Subcutaneous abdominal adipose tissue (tissue), 5 donors: ENCODE measurements around the gene C5orf15.

Experiments used
- H3K27ac ChIP-seq: one replicate; pipeline ENCODE4 v1.7.0; 2013; ENCODE audit warnings: low read depth, mild to moderate bottlenecking, inconsistent platforms, low read length, moderate library complexity
- H3K27me3 ChIP-seq, 5 donors: one replicate each; pipeline ENCODE4 v1.7.0; 2013; ENCODE audit warnings: low read length in 5 of 5, inconsistent platforms in 1 of 5; ENCODE audit not compliant: control insufficient read depth in 5 of 5, insufficient read depth in 4 of 5
- H3K36me3 ChIP-seq, 5 donors: one replicate each; pipeline ENCODE4 v1.7.0; 2013; ENCODE audit warnings: low read length in 5 of 5; ENCODE audit not compliant: control insufficient read depth in 5 of 5, insufficient read depth in 5 of 5
- H3K4me1 ChIP-seq, 5 donors: one replicate each; pipeline ENCODE4 v1.7.0; 2013; ENCODE audit warnings: low read length in 5 of 5, mild to moderate bottlenecking in 3 of 5, moderate library complexity in 1 of 5; ENCODE audit not compliant: control insufficient read depth in 5 of 5, insufficient read depth in 5 of 5
- H3K4me3 ChIP-seq, 5 donors: one replicate each; pipeline ENCODE4 v1.7.0; 2013; ENCODE audit warnings: low read length in 5 of 5, low read depth in 1 of 5
- H3K9ac ChIP-seq, 5 donors: one replicate each; pipeline ENCODE4 v1.7.0; 2013; ENCODE audit warnings: low read length in 5 of 5, mild to moderate bottlenecking in 4 of 5, moderate library complexity in 3 of 5
- H3K9me3 ChIP-seq, 5 donors: one replicate each; pipeline ENCODE4 v1.7.0; 2013; ENCODE audit warnings: low read length in 5 of 5; ENCODE audit not compliant: control insufficient read depth in 5 of 5
- donor health status: healthy.
- donor health status: healthy.
- donor health status: healthy.
- donor health status: healthy.
- donor health status: healthy.

The C5orf15 gene

GRCh38 chr5:134001938-134002731 is 33.7 kb upstream of the C5orf15 start:
- Histone ChIP-seq H3K27me3 (no peaks in the 10 kb centered on the region), H3K9me3 (no peaks in the 10 kb centered on the region), H3K9ac (peak overlapping the region in 2 of 5 donors; percentile 90 to 91), H3K36me3 (peaks cover 0 to 7% (median 5%) of the 10 kb centered on the region in 5 donors), H3K4me1 (peaks cover 13 to 60% (median 44%) of the 10 kb centered on the region in 5 donors), H3K27ac (peak overlapping the region; percentile 98), H3K4me3 (no peak overlapping the region)

- Histone ChIP-seq H3K36me3 (peaks cover 0 to 7% (median 5%) of the 10 kb centered on the region in 5 donors), H3K27me3 (no peaks in the 10 kb centered on the region), H3K4me1 (peaks cover 13 to 60% (median 51%) of the 10 kb centered on the region in 5 donors), H3K9ac (no peak overlapping the region), H3K9me3 (no peaks in the 10 kb centered on the region), H3K27ac (no peak overlapping the region), H3K4me3 (no peak overlapping the region)
Observed at GRCh38 chr5:134000696-134001453, 32.5 kb upstream of the C5orf15 start.

GRCh38 chr5:134000091-134000511 is 31.7 kb upstream of the C5orf15 start:
- Histone ChIP-seq H3K36me3 (peaks cover 0 to 7% (median 5%) of the 10 kb centered on the region in 5 donors), H3K4me1 (peaks cover 11 to 60% (median 54%) of the 10 kb centered on the region in 5 donors), H3K27me3 (no peaks in the 10 kb centered on the region), H3K9ac (no peak overlapping the region), H3K9me3 (no peaks in the 10 kb centered on the region), H3K4me3 (no peak overlapping the region), H3K27ac (no peak overlapping the region)

GRCh38 chr5:133998807-133999206 is 30.4 kb upstream of the C5orf15 start:
- H3K4me3 ChIP-seq: no peak overlapping the region
- H3K4me1 ChIP-seq: peaks cover 12 to 64% (median 59%) of the 10 kb centered on the region in 5 donors

GRCh38 chr5:133998042-133998441 is 29.6 kb upstream of the C5orf15 start:
- Histone ChIP-seq H3K9me3 (no peaks in the 10 kb centered on the region), H3K36me3 (peaks cover 0 to 7% (median 5%) of the 10 kb centered on the region in 5 donors), H3K9ac (no peak overlapping the region), H3K27ac (no peak overlapping the region), H3K27me3 (no peaks in the 10 kb centered on the region), H3K4me3 (no peak overlapping the region), H3K4me1 (peaks cover 9 to 60% (median 51%) of the 10 kb centered on the region in 5 donors)

More at GRCh38 chr5:133998807-133999206, 30.4 kb upstream of the C5orf15 start:
- Histone ChIP-seq H3K27ac (no peak overlapping the region), H3K27me3 (no peaks in the 10 kb centered on the region), H3K36me3 (peaks cover 0 to 7% (median 5%) of the 10 kb centered on the region in 5 donors), H3K9me3 (no peaks in the 10 kb centered on the region), H3K9ac (no peak overlapping the region)

GRCh38 chr5:133996683-133997252 is 28.3 kb upstream of the C5orf15 start:
- H3K27ac ChIP-seq: no peak overlapping the region
- peaks cover 8 to 54% (median 44%) of the 10 kb centered on the region in 5 donors for H3K4me1 ChIP-seq
- no peak overlapping the region for H3K9ac ChIP-seq
- H3K4me3 ChIP-seq: no peak overlapping the region
- H3K9me3 ChIP-seq: no peaks in the 10 kb centered on the region
- H3K36me3 ChIP-seq: peaks cover 0 to 5% (median 5%) of the 10 kb centered on the region in 5 donors
- H3K27me3 ChIP-seq: no peaks in the 10 kb centered on the region

- no peak overlapping the region for H3K4me3 ChIP-seq
- H3K27me3 ChIP-seq: no peaks in the 10 kb centered on the region
- peaks cover 8 to 52% (median 42%) of the 10 kb centered on the region in 5 donors for H3K4me1 ChIP-seq
- H3K9me3 ChIP-seq: no peaks in the 10 kb centered on the region
- peaks cover 0 to 11% (median 7%) of the 10 kb centered on the region in 5 donors for H3K36me3 ChIP-seq
- no peak overlapping the region for H3K27ac ChIP-seq
- H3K9ac ChIP-seq: peak overlapping the region in 3 of 5 donors; percentile 5 to 57 (median 30)
Observed at GRCh38 chr5:133995883-133996563, 27.6 kb upstream of the C5orf15 start.

GRCh38 chr5:133995341-133995740 is 26.9 kb upstream of the C5orf15 start:
- H3K27ac ChIP-seq: no peak overlapping the region
- peaks cover 8 to 48% (median 37%) of the 10 kb centered on the region in 5 donors for H3K4me1 ChIP-seq
- no peaks in the 10 kb centered on the region for H3K27me3 ChIP-seq
- H3K9me3 ChIP-seq: no peaks in the 10 kb centered on the region
- H3K36me3 ChIP-seq: peaks cover 4 to 14% (median 11%) of the 10 kb centered on the region in 5 donors
- peak overlapping the region in 3 of 5 donors; percentile 5 to 57 (median 30) for H3K9ac ChIP-seq
- H3K4me3 ChIP-seq: no peak overlapping the region

- Histone ChIP-seq H3K36me3 (peaks cover 4 to 18% (median 15%) of the 10 kb centered on the region in 5 donors), H3K9me3 (no peaks in the 10 kb centered on the region), H3K4me1 (peaks cover 6 to 45% (median 33%) of the 10 kb centered on the region in 5 donors), H3K27me3 (no peaks in the 10 kb centered on the region), H3K4me3 (no peak overlapping the region), H3K9ac (peak overlapping the region in 2 of 5 donors; percentile 25 to 57), H3K27ac (no peak overlapping the region)
Observed at GRCh38 chr5:133994990-133995333, 26.5 kb upstream of the C5orf15 start.
